ENCODE results near the gene WNK1.
"Not testable (repeated sequence)": the region's sequence is repeated elsewhere in the genome, so short reads cannot be mapped to it uniquely, and the experiment has no call there.

The WNK1 gene

GRCh38 chr12:779745-780734 lies 27.7 kb downstream of the WNK1 start:
- DNase-seq = no peak

- no peak for DNase-seq
These were observed 28.5 kb downstream of the WNK1 start for GRCh38 chr12:780750-781379.

GRCh38 chr12:785706-786105 lies 33.3 kb downstream of the WNK1 start:
- no peak for DNase-seq

GRCh38 chr12:788288-788687 lies 35.9 kb downstream of the WNK1 start:
- DNase-seq = no peak

- not testable (repeated sequence) for DNase-seq
These were observed 36.4 kb downstream of the WNK1 start for GRCh38 chr12:788762-789161.

GRCh38 chr12:789852-790563 lies 37.6 kb downstream of the WNK1 start:
- DNase-seq = no peak

GRCh38 chr12:790608-791007 lies 38.2 kb downstream of the WNK1 start:
- DNase-seq = no peak

- no peak for DNase-seq
These were observed 40.7 kb downstream of the WNK1 start for GRCh38 chr12:793037-793436.

GRCh38 chr12:793711-794110 lies 41.3 kb downstream of the WNK1 start:
- no peak for DNase-seq

- no peak for DNase-seq
These were observed 42.9 kb downstream of the WNK1 start for GRCh38 chr12:795305-795704.

- no peak for DNase-seq
These were observed 48.0 kb downstream of the WNK1 start for GRCh38 chr12:800401-800800.

- DNase-seq = no peak
These were observed 50.1 kb downstream of the WNK1 start for GRCh38 chr12:802242-803120.

- no peak for DNase-seq
These were observed 52.7 kb downstream of the WNK1 start for GRCh38 chr12:805022-805632.

- DNase-seq = no peak
These were observed 53.9 kb downstream of the WNK1 start for GRCh38 chr12:806200-806791.

- no peak for DNase-seq
These were observed 54.8 kb downstream of the WNK1 start for GRCh38 chr12:807041-807735.

GRCh38 chr12:810116-810515 lies 57.7 kb downstream of the WNK1 start:
- DNase-seq = no peak

GRCh38 chr12:810671-811415 lies 58.5 kb downstream of the WNK1 start:
- DNase-seq = no peak

GRCh38 chr12:812950-813349 lies 60.6 kb downstream of the WNK1 start:
- no peak for DNase-seq

- DNase-seq = not testable (repeated sequence)
These were observed 65.1 kb downstream of the WNK1 start for GRCh38 chr12:817456-817855.

- no peak for DNase-seq
These were observed 65.7 kb downstream of the WNK1 start for GRCh38 chr12:817941-818600.
